Measurements from ENCODE around the gene IZUMO3.
"Not testable (repeated sequence)": the region's sequence is repeated elsewhere in the genome, so short reads cannot be mapped to it uniquely, and the experiment has no call there.

IZUMO3 gene, protein sequence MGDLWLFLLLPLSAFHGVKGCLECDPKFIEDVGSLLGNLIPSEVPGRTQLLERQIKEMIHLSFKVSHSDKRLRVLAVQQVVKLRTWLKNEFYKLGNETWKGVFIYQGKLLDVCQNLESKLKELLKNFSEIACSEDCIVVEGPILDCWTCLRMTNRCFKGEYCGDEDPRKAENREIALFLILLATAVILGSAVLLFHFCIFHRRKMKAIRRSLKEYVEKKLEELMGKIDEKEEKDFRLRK

DNA sequence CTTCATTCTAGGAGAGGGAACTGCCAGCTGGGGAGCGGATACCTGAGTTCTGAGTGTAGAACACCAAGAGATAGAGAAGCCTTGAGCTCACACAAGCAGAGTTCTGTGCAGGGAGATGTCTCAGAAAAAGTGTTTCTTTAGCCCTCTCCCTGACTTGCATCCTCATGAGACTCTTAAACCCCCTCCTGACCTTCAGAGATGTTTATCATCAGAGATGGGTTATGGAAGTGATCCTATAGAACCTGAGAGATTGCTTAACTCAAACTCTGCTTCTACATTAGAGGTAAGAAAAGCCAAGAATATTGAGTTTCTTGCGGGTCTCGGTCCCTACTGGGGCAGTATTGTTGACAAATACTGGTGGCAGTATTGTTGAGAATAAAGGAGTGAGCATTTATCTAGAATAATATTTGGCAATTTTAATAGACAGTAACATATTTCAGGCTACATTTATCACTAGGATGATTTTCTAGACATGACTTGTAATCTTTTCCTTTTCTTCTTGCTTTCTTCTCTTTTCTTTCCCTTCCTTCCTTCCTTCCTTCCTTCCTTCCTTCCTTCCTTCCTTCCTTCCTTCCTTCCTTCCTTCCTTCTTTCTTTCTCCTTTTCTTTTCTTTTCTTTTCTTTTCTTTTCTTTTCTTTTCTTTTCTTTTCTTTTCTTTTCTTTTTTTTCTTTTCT is at the start of gene IZUMO3:
IZUMO3 (minus strand) TSS at position 51 of the 676 bp plus-strand sequence. CDS start 248 bp downstream, outside the sequence.
- no peak for DNase-seq (ENCODE audit: low spot score)

DNA sequence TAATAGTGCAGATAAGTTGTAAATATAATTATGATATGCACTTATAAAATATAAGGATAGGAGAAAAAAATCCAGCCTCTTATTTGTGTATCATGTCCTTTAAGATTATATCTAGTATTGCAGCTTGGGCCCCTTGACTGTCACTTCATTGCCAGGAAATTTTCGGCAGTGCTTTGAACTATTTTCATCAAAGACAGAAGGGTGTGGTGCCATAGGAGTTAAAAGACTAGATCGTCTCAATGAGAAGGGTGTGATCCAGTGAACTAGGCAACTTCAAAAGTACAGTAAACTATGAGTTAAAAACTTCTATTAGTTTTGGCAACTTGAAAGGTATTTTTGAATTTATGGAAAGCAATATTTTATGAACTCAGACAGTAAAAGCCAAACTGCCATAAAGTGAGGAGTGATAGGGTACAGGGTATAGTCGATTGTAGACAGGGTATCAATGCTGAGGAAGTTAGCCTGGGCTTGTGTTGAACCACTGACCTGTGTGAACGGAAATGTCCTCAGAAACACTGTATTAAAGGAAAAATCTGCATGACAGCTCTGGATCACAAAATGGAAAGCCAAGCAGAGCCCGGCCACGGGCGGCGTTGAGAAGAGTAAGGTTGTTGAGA is 48.6 kb upstream of the IZUMO3 start:
- no peak for DNase-seq (ENCODE audit: low spot score)

DNA sequence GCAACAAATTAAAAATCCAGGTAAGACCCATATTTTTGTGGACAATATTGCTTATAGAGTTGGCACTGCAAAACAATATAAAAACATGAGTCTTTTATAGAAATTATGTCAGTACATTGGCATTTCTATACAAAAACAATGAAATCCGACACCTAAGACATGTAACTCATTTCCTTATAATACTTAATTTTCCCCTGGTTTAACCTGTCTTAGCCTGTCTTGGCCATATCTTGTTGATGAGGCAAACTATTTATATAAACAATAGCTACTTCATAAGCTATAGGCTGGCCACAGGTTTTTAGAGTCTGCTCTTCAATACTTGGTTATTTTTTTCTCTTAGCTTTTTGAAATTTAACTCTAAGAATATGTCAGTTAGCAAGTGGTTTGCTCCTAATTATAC is 44.7 kb upstream of the IZUMO3 start:
- no peak for DNase-seq (ENCODE audit: low spot score)

DNA sequence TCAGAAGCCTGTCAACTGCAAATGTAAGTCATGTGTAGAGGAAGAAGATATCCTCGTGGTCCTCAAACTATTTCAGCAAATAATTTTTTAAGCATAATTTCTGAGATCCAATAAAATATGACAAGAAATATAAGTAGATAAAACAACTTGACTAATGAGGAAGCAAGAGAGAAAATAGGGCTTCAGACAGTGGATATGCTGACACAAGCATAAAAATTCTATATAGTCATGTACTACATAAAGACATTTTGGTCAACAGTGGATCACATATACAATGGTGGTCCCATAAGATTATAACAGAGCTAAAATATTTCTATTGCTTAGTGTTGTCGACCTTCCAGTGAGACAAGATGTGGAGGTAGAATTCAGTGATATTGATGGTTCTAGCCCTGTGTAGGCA is 42.2 kb upstream of the IZUMO3 start:
- no peak for DNase-seq (ENCODE audit: low spot score)

- no peak for DNase-seq (ENCODE audit: low spot score)
Measured at GRCh38 chr9:24582146-24583126, 36.7 kb upstream of the IZUMO3 start.

- DNase-seq (ENCODE audit: low spot score) = not testable (repeated sequence)
Measured at GRCh38 chr9:24580005-24580404, 34.3 kb upstream of the IZUMO3 start.

- DNase-seq (ENCODE audit: low spot score) = no peak
Measured at GRCh38 chr9:24572406-24572805, 26.7 kb upstream of the IZUMO3 start.

DNA sequence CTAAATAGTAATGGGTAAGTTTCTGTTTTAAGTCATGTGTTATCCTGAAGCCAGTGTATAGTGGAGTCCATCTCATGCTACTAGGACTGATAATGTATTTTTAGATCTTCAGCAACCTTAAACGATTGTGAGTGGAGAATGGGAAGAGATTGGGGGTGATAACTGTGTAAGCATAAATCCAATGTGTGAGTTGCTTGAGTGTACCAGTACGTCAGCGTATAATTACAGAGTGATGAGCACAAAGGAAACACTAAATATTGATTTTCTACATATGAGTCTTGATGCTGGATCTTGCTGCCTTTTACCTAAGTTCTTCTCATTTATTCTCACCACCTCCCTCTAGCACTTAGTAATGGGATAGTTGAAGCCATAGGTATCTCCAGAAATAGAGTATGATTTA is 16.3 kb upstream of the IZUMO3 start:
- no peak for DNase-seq (ENCODE audit: low spot score)

DNA sequence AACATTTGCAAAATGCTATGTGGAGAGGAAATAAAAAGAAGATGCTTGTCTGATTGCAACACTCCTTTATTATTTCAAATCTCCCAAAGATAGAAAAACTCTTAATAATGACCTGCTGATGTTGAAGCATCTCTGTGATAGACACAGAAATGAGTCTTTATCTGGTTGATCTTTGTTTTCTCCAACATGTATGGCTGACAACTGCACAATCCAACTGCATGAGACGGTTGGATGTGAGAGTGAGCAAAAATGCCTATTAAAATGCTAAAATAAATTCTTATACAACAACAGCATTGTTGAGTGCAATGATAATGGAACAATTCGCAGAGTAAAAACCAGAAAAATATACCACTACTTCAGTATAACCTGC is 7.5 kb upstream of the IZUMO3 start:
- DNase-seq (ENCODE audit: low spot score) = no peak

DNA sequence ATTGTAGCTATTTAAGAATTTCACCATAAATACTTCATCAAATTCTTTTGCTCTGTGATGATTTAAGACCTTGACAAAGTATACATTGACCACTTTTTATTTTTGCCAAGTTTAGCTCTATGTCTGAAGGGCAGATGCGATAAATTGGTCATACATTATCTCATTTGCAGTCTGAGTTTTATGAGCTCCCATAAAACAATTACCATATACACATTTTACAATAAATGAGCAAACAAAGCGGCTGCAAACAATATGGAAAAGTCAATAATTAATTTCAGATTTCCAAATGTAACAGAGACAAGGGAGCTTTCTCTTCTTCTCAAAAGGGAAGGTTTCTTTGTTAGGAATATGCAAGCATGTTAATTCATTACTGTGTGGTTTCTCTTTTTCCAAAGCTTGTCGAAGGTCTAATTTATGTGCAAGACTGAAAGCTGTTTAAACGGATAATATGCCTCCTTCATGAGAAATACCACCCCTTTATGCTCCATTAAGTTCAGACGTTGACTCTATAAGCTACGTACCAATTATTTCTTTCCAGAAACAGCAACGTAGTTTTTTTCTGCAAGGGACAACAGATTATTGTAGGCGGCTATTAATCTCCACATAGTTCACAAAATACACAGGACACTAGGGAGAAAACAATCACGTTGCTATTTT is 7.0 kb upstream of the IZUMO3 start:
- no peak for DNase-seq (ENCODE audit: low spot score)

GRCh38 chr9:24545285-24545684 is 412 bp downstream of the IZUMO3 start:
- DNase-seq (ENCODE audit: low spot score) = no peak

DNA sequence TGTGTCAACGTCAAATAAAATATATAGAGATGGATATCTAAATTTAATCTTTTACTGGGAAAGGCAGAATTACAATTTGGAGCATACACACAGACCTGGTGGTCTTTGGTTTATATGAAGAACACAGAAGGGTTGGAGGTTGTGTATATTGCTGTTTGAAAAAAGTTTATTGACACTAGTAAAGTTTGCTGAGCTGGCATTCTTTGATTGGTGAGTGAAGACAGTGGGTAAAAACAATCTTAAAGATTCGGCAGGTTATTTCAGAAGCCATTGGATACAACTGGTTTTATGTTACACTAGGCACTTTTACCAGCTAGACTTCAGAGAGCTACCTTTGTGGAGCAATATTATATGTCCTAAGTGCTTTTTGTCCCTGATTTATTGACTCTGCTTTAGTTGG is 27.2 kb downstream of the IZUMO3 start:
- DNase-seq (ENCODE audit: low spot score) = no peak

GRCh38 chr9:24516463-24516862 is 29.2 kb downstream of the IZUMO3 start:
- DNase-seq (ENCODE audit: low spot score) = no peak

GRCh38 chr9:24509850-24510249 is 35.8 kb downstream of the IZUMO3 start:
- no peak for DNase-seq (ENCODE audit: low spot score)

GRCh38 chr9:24504521-24504920 is 41.2 kb downstream of the IZUMO3 start:
- no peak for DNase-seq (ENCODE audit: low spot score)

DNA sequence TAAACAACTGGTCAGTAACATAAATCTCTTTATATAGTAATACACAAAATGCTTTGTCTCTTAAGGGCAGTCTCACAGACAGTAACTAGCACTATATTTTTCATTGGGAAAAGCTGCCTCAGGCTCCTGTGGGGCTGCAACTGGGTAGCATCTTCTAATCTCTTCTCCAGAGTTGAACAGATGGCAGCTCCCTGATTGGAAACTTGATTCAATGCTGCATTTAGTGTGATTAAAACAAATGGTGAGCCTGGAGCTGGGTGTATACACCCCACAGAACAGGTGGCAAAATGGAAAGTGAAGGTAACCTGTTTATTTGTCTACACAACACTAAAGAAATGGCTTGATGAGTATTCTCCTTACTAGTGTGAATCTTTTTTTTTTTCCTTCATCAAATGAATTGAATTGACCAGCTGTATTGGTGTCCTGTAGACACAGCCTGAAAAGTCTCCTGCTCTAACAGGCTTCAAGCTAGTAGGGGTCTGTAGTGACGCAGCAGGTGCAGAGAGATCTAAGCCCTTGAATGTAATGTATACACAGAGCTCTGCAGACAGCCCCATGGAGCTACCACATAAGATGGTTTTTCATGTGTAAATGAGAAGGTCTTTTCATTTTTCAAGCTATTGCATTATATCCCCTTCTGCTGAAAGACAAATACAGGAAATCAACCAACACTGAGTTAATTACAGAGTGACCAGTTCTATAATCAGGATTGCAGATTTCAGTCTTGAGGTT is 43.3 kb downstream of the IZUMO3 start:
- DNase-seq (ENCODE audit: low spot score) = no peak

DNA sequence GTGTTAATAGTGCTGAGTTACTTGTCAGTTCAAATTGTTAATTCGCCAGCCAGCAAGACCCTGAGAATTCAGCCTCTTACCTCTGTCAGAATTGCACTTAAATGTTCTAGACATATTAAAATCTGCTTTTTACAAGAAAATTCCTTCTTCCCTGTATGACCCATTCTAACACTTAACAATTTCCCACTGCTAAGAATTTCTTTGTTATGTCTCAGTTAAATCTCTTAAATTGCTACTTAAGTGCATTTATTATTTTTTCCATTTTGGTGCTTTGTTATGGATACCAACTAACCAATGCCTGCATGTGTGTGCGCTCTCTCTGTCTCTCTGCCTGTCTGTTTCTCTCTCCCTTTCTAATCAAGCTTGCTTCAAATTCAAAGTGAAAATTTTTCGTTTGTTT is 44.9 kb downstream of the IZUMO3 start:
- no peak for DNase-seq (ENCODE audit: low spot score)

DNA sequence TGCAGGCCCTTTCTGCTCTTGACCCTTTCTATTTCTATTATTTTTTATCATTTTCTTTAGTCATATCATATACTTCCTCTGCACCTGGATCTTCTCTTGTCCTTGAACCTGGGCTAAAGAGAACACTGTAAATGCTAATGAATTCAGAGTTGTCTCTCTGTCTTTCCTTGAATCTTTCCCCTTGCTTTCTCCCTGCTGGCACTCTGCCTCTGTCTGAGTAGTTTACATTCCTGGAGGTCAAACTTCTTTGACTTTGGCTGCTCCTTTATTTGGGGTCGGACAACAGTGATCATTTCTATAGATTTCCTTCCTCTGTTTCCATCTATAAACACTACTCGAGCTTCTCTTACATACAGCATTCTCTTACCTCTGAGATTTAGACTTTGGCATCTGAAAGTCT is 47.1 kb downstream of the IZUMO3 start:
- DNase-seq (ENCODE audit: low spot score) = no peak

GRCh38 chr9:24497671-24498070 is 48.0 kb downstream of the IZUMO3 start:
- no peak for DNase-seq (ENCODE audit: low spot score)

Measured in AG20443 (cell line).